HCT116 (cell line): Measurements from ENCODE around the gene TEX48. TPM values are rescaled to one million over a fixed set of nuclear protein-coding genes. Genes with fewer than 3 reads are reported as not detected.

ENCODE experiments used
- ATAC-seq: fragments of 200-7000 bp; cut with Tn5 transposase; 2 replicates; pipeline ENCODE4 v1.9.1; 2020; ENCODE audit warnings: mild to moderate bottlenecking, moderate library complexity
- BruUV-seq: library from RNA; stranded (reverse); fragments of 400-500 nt; replicated peaks from 2 replicates; lab custom pipeline; 2021; lab: Mats Ljungman, UMichigan
- CTCF ChIA-PET: fragments of 300-600 bp; sonication (Branson Sonifier 250); formaldehyde crosslinking; loops from one replicate; lab custom pipeline; 2021; ENCODE audit warnings: antibody characterized with exemption; lab: Charles Lee
- POLR2A ChIA-PET: fragments of 300-600, 350-600 bp; sonication (Branson Sonifier 250); formaldehyde crosslinking; loops from one replicate; lab custom pipeline; 2021; ENCODE audit warnings: antibody characterized with exemption; lab: Charles Lee
- RAD21 ChIA-PET, 2 experiments: fragments of 300-600 bp; sonication (Branson Sonifier 250); formaldehyde crosslinking; loops; one replicate each; lab custom pipeline; 2023; ENCODE audit warnings: low total read pairs in 2 of 2; ENCODE audit not compliant: uncharacterized antibody in 2 of 2, unreplicated experiment in 2 of 2, low non-redundant PET in 1 of 2; lab: Charles Lee
- DNase-seq: peaks from one replicate; pipeline ENCODE4 v3.0.0-alpha.2; 2010; ENCODE audit warnings: low read depth, low spot score
- H2AFZ ChIP-seq: fragments of 200-600 bp; shearing (Covaris generic), sonication (generic); 2 replicates; pipeline ENCODE4 v1.6.1; 2017; ENCODE audit warnings: low read depth, mixed run types, mixed read lengths, antibody characterized with exemption, low read length; ENCODE audit not compliant: poor library complexity, severe bottlenecking
- H3K27ac ChIP-seq: 2 replicates; pipeline ENCODE4 v1.5.1; 2012; ENCODE audit warnings: low read depth, low read length
- H3K27me3 ChIP-seq: fragments of 200-600 bp; sonication (generic); 2 replicates; pipeline ENCODE4 v1.6.1; 2016; ENCODE audit warnings: mixed run types, low read length, mixed read lengths; ENCODE audit not compliant: insufficient read depth
- H3K36me3 ChIP-seq, 2 experiments: fragments of 200-500 bp in 1 of 2; fragments of 200-600 bp in 1 of 2; sonication (Bioruptor generic) in 1 of 2; sonication (generic) in 1 of 2; 2 replicates each; pipeline versions ENCODE4 v1.5.1 to v1.6.1; 2014 to 2016; ENCODE audit warnings: low read length in 2 of 2, inconsistent platforms in 1 of 2, mixed read lengths in 1 of 2, mixed run types in 1 of 2; ENCODE audit not compliant: insufficient read depth in 2 of 2, control insufficient read depth in 1 of 2
- H3K4me1 ChIP-seq, 2 experiments: fragments of 200-600 bp in 1 of 2; sonication (generic) in 1 of 2; 2 replicates each; pipeline versions ENCODE4 v1.5.1 to v1.6.1; 2012 to 2017; ENCODE audit warnings: low read length in 2 of 2, inconsistent platforms in 1 of 2, mild to moderate bottlenecking in 1 of 2, mixed read lengths in 1 of 2, mixed run types in 1 of 2, moderate library complexity in 1 of 2; ENCODE audit not compliant: insufficient read depth in 2 of 2, control insufficient read depth in 1 of 2
- H3K4me2 ChIP-seq: fragments of 200-600 bp; sonication (generic); 2 replicates; pipeline ENCODE4 v1.6.1; 2017; ENCODE audit warnings: mixed run types, low read length, mixed read lengths
- H3K4me3 ChIP-seq, 2 experiments: fragments of 200-600 bp in 1 of 2; sonication (generic) in 1 of 2; replicated peaks in 1 of 2; 2 replicates each; pipeline ENCODE4 v1.5.1; 2011 to 2016; ENCODE audit warnings: low read length in 2 of 2, control low read depth in 1 of 2, low read depth in 1 of 2, mild to moderate bottlenecking in 1 of 2, mixed read lengths in 1 of 2, mixed run types in 1 of 2
- H3K79me2 ChIP-seq: fragments of 200-600 bp; sonication (generic); 2 replicates; pipeline ENCODE4 v1.6.1; 2017; ENCODE audit warnings: mild to moderate bottlenecking, mixed run types, low read length, moderate library complexity, mixed read lengths; ENCODE audit not compliant: insufficient read depth
- H3K9ac ChIP-seq: fragments of 200-600 bp; sonication (generic); 2 replicates; pipeline ENCODE4 v1.6.1; 2016; ENCODE audit warnings: low read length, mixed read lengths
- H3K9me2 ChIP-seq: fragments of 200-600 bp; sonication (generic), shearing (Covaris generic); 2 replicates; pipeline ENCODE4 v1.6.1; 2017; ENCODE audit warnings: mixed run types, mild to moderate bottlenecking, moderate library complexity; ENCODE audit not compliant: insufficient read depth
- H3K9me3 ChIP-seq, 2 experiments: fragments of 200-500 bp in 1 of 2; fragments of 200-600 bp in 1 of 2; sonication (Bioruptor generic) in 1 of 2; sonication (generic) in 1 of 2; 2 replicates each; pipeline ENCODE4 v1.6.1; 2014 to 2017; ENCODE audit warnings: low read length in 2 of 2, mixed read lengths in 2 of 2, inconsistent platforms in 1 of 2, low read depth in 1 of 2, mild to moderate bottlenecking in 1 of 2, mixed run types in 1 of 2, moderate library complexity in 1 of 2; ENCODE audit not compliant: control insufficient read depth in 1 of 2, insufficient read depth in 1 of 2
- H4K20me1 ChIP-seq: fragments of 200-600 bp; sonication (generic), shearing (Covaris generic); 2 replicates; pipeline ENCODE4 v1.6.1; 2017; ENCODE audit warnings: mixed run types, mild to moderate bottlenecking, moderate library complexity; ENCODE audit not compliant: insufficient read depth
- EZH2 ChIP-seq: fragments of 200-600 bp; sonication (generic); IDR thresholded peaks from 2 replicates; pipeline ENCODE4 v1.6.1; 2017; ENCODE audit warnings: antibody characterized with exemption, mixed run types
- JUND ChIP-seq: IDR thresholded peaks from 2 replicates; pipeline ENCODE4 v1.6.1; 2012
- MAX ChIP-seq: IDR thresholded peaks from 2 replicates; pipeline ENCODE4 v1.6.1; 2012
- intact Hi-C: fragments of 100-400 bp; cut with micrococcal nuclease; formaldehyde crosslinking; loops from 2 replicates; pipeline ENCODE4 v1.10.0; 2022
- total RNA-seq: library from RNA; stranded (reverse); gene quantifications from one replicate; pipeline ENCODE4 v1.2.1, GENCODE V29; 2021; ENCODE audit not compliant: unreplicated experiment

Gene TEX48
- total RNA-seq, 1 experiment from 2014 or later, result not detected

DNA sequence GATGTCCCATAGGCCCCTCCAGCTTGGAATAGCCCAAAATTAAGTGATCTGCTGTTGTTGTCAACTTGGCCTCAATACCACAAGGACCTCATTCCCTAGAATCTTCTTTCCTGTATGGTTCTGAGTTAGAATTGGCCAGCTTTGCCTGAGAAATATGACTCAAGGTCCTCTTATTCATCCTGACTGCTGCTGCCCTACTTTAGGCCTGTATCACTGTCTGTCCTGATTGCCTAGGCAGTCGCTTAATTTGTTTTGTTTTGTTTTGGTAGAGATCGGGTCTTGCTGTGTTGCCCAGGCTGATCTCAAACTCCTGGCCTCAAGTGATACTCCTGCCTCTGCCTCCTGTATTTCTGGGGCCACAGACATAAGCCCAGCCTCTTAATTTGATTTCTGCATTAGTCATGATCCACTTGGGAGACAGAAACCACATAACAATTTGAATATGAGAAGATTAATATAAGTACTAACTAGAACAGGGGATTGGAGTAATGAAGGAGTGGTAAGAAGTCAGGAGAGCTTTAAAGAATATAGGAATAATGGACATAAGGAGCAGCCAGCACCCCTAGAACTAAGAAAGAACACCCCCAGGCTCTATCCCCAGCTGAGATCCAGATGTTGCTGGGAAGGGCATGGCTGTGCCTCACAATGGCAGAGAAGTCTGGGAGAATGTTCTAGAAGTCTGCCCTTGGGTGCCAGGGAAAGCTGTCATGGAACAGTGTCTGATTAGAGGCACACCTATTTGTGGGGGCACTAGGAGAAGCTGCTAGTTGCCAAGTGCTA, 29.0 kb downstream of the TEX48 start:
- Histone ChIP-seq H3K27ac (no peak overlapping the region), H3K27me3 (no peaks in the 10 kb centered on the region), H3K36me3 (no peaks in the 10 kb centered on the region), H3K9me2 (no peaks in the 10 kb centered on the region), H3K79me2 (no peaks in the 10 kb centered on the region), H3K4me1 (peaks cover 0 to 5% of the 10 kb centered on the region in 2 experiments; a peak in 2 of 4 replicates), H4K20me1 (no peaks in the 10 kb centered on the region), H3K9me3 (no peaks in the 10 kb centered on the region), H3K9ac (no peak overlapping the region), H2AFZ (no peak overlapping the region), H3K4me3 (no peak overlapping the region), H3K4me2 (no peak overlapping the region)
- ChIA-PET CTCF (interaction anchor here (0.6 to 4.0 kb wide), 35 partner anchors 8 to 545 kb away, joined by 3 to 71 read pairs (median 4); partner anchors contain the start of gene ATP6V1G1), POLR2A (interaction anchor here (1.0 to 1.6 kb wide), 5 partner anchors 65 to 247 kb away, joined by 3 to 4 read pairs (median 4); partner anchors contain the start of gene ATP6V1G1), RAD21 (interaction anchor here (0.9 to 1.7 kb wide), 12 partner anchors 115 to 247 kb away, joined by 3 to 15 read pairs (median 5); no protein-coding TSS in a partner anchor)
- TF ChIP-seq MAX (0 out of 2 replicates have a peak, but pooled peaks have one; percentile 10), JUND (no peak)
- DNase-seq, result no peak
- BruUV-seq, result no TSS peak
- ATAC-seq, result no peak; the same call in 1 of the 2 replicates
- intact Hi-C loops, result loop anchor here (1.0 kb wide), 4 partner anchors 166 to 314 kb away; no protein-coding TSS in a partner anchor

GRCh38 chr9:114643896-114644295, 38.1 kb downstream of the TEX48 start:
- Histone ChIP-seq H3K9ac (no peak overlapping the region), H3K36me3 (peaks cover 0 to 2% of the 10 kb centered on the region in 2 experiments; a peak in 2 of 4 replicates), H4K20me1 (no peaks in the 10 kb centered on the region), H3K79me2 (no peaks in the 10 kb centered on the region), H2AFZ (no peak overlapping the region), H3K9me3 (no peaks in the 10 kb centered on the region), H3K27ac (no peak overlapping the region), H3K4me3 (no peak overlapping the region), H3K27me3 (no peaks in the 10 kb centered on the region), H3K4me2 (no peak overlapping the region), H3K4me1 (no peaks in the 10 kb centered on the region), H3K9me2 (no peaks in the 10 kb centered on the region)
- CTCF ChIA-PET, result interaction anchor here (1.6 kb wide), 1 partner anchor 9 kb away, joined by 7 read pairs; no protein-coding TSS in a partner anchor
- POLR2A ChIA-PET, result no interaction called here
- intact Hi-C loops, result no loop called here
- BruUV-seq, result no TSS peak
- RAD21 ChIA-PET, result no interaction called here
- DNase-seq (no peak), ATAC-seq (no peak)
- no peak for TF ChIP-seq EZH2
